B cell (primary cell): ENCODE data around the gene PAF1. TPM values are rescaled to one million over a fixed set of nuclear protein-coding genes. Genes with fewer than 3 reads are reported as not detected.

Experiments used
- ATAC-seq: fragments of 200-7000 bp; cut with Tn5 transposase; one replicate; pipeline ENCODE4 v1.10.0; 2021; ENCODE audit warnings: low read depth, mild to moderate bottlenecking, moderate number of reproducible peaks, moderate library complexity
- CTCF ChIA-PET: fragments of 350-600 bp; sonication (Branson Sonifier 250); formaldehyde crosslinking; loops from one replicate; lab custom pipeline; 2021; ENCODE audit warnings: antibody characterized with exemption, inconsistent platforms; lab: Charles Lee
- POLR2A ChIA-PET: fragments of 350-600 bp; sonication (Branson Sonifier 250); formaldehyde crosslinking; loops from one replicate; lab custom pipeline; 2021; ENCODE audit warnings: antibody characterized with exemption; lab: Charles Lee
- DNase-seq: peaks from one replicate; pipeline ENCODE4 v3.0.0; 2013
- H2AFZ ChIP-seq: 2 replicates; pipeline ENCODE4 v1.6.1; 2012; ENCODE audit warnings: mild to moderate bottlenecking, low read depth, low read length; ENCODE audit not compliant: insufficient read depth, poor library complexity, severe bottlenecking
- H3K27ac ChIP-seq, 2 donors: 1 replicate in 1 of 2; 2 replicates in 1 of 2; pipeline ENCODE4 v1.5.1; 2012 to 2013; ENCODE audit warnings: low read length in 2 of 2, mild to moderate bottlenecking in 2 of 2, moderate library complexity in 1 of 2
- H3K27me3 ChIP-seq, 4 experiments: fragments of 200-600 bp in 1 of 4; sonication (generic) in 1 of 4; replicated peaks in 1 of 4; 1 replicate in 2 of 4; 2 replicates in 2 of 4; pipeline versions ENCODE4 v1.6.1 to v1.7.0; 2013 to 2016; ENCODE audit warnings: low read length in 3 of 4, mild to moderate bottlenecking in 2 of 4, mixed read lengths in 1 of 4, moderate library complexity in 1 of 4; ENCODE audit not compliant: insufficient read depth in 4 of 4, control insufficient read depth in 3 of 4; ENCODE audit errors: control extremely low read depth in 1 of 4
- H3K36me3 ChIP-seq, 2 experiments: replicated peaks in 1 of 2; 1 replicate in 1 of 2; 2 replicates in 1 of 2; pipeline versions ENCODE4 v1.6.1 to v1.7.1; 2013; ENCODE audit warnings: low read length in 1 of 2; ENCODE audit not compliant: insufficient read depth in 2 of 2, control insufficient read depth in 1 of 2; ENCODE audit errors: control extremely low read depth in 1 of 2, extremely low read depth in 1 of 2
- H3K4me1 ChIP-seq, 2 donors: fragments of 200-600 bp in 1 of 2; sonication (generic) in 1 of 2; 1 replicate in 1 of 2; 2 replicates in 1 of 2; pipeline versions ENCODE4 v1.5.1 to v1.6.1; 2013 to 2017; ENCODE audit warnings: low read length in 2 of 2; ENCODE audit not compliant: control insufficient read depth in 2 of 2, insufficient read depth in 2 of 2
- H3K4me2 ChIP-seq: replicated peaks from 2 replicates; pipeline ENCODE3; 2012; ENCODE audit warnings: mild to moderate bottlenecking, low read depth, low read length; ENCODE audit not compliant: poor library complexity, severe bottlenecking
- H3K4me3 ChIP-seq, 5 experiments: fragments of 200-600 bp in 1 of 5; sonication (generic) in 1 of 5; 1 replicate in 3 of 5; 2 replicates in 2 of 5; pipeline versions ENCODE4 v1.5.1 to v1.7.0; 2011 to 2016; ENCODE audit warnings: low read length in 4 of 5, mild to moderate bottlenecking in 4 of 5, low read depth in 2 of 5, control low read depth in 1 of 5, moderate library complexity in 1 of 5; ENCODE audit not compliant: insufficient read depth in 1 of 5; ENCODE audit errors: control extremely low read depth in 1 of 5, extremely low read depth in 1 of 5
- H3K79me2 ChIP-seq: fragments of 200-600 bp; sonication (generic); one replicate; pipeline ENCODE4 v1.6.0; 2016; ENCODE audit warnings: low read length; ENCODE audit not compliant: control insufficient read depth, insufficient read depth
- H3K9ac ChIP-seq: fragments of 200-600 bp; sonication (generic); 2 replicates; pipeline ENCODE4 v1.6.1; 2017; ENCODE audit warnings: mild to moderate bottlenecking, low read length, moderate library complexity
- H3K9me3 ChIP-seq, 3 donors: one replicate each; pipeline versions ENCODE4 v1.6.1 to v1.7.1; 2013; ENCODE audit warnings: low read length in 2 of 3; ENCODE audit not compliant: control insufficient read depth in 2 of 3, insufficient read depth in 1 of 3; ENCODE audit errors: control extremely low read depth in 1 of 3
- H4K20me1 ChIP-seq: 2 replicates; pipeline ENCODE4 v1.6.0; 2012; ENCODE audit warnings: mild to moderate bottlenecking, low read length; ENCODE audit not compliant: insufficient read depth, control insufficient read depth, poor library complexity, severe bottlenecking
- H3K27ac Mint-ChIP-seq: one replicate; pipeline ENCODE4 v1.8.0; 2021; ENCODE audit warnings: mixed read lengths
- H3K27me3 Mint-ChIP-seq: one replicate; pipeline ENCODE4 v1.8.0; 2021; ENCODE audit warnings: mixed read lengths
- H3K4me1 Mint-ChIP-seq: one replicate; pipeline ENCODE4 v1.8.0; 2021; ENCODE audit warnings: mixed read lengths
- H3K4me3 Mint-ChIP-seq: one replicate; pipeline ENCODE4 v1.8.0; 2021; ENCODE audit warnings: mixed read lengths
- H3K9me3 Mint-ChIP-seq: one replicate; pipeline ENCODE4 v1.8.0; 2022; ENCODE audit warnings: mixed read lengths; ENCODE audit not compliant: insufficient read depth
- CTCF ChIP-seq: fragments of 200-600 bp; IDR thresholded peaks from one replicate; pipeline ENCODE4 v1.8.0; 2022; ENCODE audit warnings: antibody characterized with exemption, mild to moderate bottlenecking
- EZH2 ChIP-seq: IDR thresholded peaks from 2 replicates; pipeline ENCODE4 v1.6.1; 2012; ENCODE audit warnings: borderline replicate concordance, low read depth, mild to moderate bottlenecking, moderate library complexity, low read length; ENCODE audit not compliant: insufficient read depth, poor library complexity, severe bottlenecking
- WGBS: methylation state at CpG from one replicate; pipeline ENCODE4 v1.1.5; 2013; ENCODE audit warnings: missing lambda C conversion rate; ENCODE audit not compliant: insufficient coverage; 5-methylcytosine and 5-hydroxymethylcytosine counted together
- intact Hi-C: fragments of 100-400 bp; cut with micrococcal nuclease; formaldehyde crosslinking; loops from one replicate; pipeline ENCODE4 v1.10.0; 2022
- polyA plus RNA-seq: library from polyadenylated mRNA; depleted of rRNA; stranded (reverse); fragments of >200 nt; gene quantifications from 2 replicates; pipeline ENCODE4 v1.2.3, GENCODE V29; 2012
- total RNA-seq, 2 donors: library from RNA; stranded (reverse); fragments of 120-200 nt in 1 of 2; gene quantifications; 1 replicate in 1 of 2; 2 replicates in 1 of 2; pipeline versions ENCODE4 v1.2.3 to v1.2.4, GENCODE V29; 2013 to 2022

Gene PAF1
- total and polyA plus RNA-seq, 2 donors (not counting 1 experiment from before 2014, with no cell fraction given) = 59.9 to 387 TPM

- peaks cover 0 to 2% (median 0%) of the 10 kb centered on the region in 3 donors for H3K9me3 ChIP-seq
- Mint-ChIP-seq H3K27me3 (no peaks in the 10 kb centered on the region), H3K4me1 (peaks cover 44% of the 10 kb centered on the region), H3K4me3 (peak overlapping the region; percentile 94), H3K27ac (peak overlapping the region; percentile 90), H3K9me3 (no peaks in the 10 kb centered on the region)
- H3K9ac ChIP-seq = peak overlapping the region; percentile 96
- peak overlapping the region in 3 of 5 experiments; percentile 90 to 93 (median 92) for H3K4me3 ChIP-seq
- WGBS = 84% methylated on average over 13 of the region's 18 CpGs
- H3K4me2 ChIP-seq = peak overlapping the region; percentile 100
- H3K27ac ChIP-seq = peak overlapping the region; percentile 42 to 96
- no peak for TF ChIP-seq EZH2
- no peak for TF ChIP-seq CTCF
- H2AFZ ChIP-seq = no peak overlapping the region
- peaks cover 0 to 18% of the 10 kb centered on the region in 2 experiments for H3K36me3 ChIP-seq
- DNase-seq = peak; percentile 51
- no peak for ATAC-seq
- peaks cover 5% of the 10 kb centered on the region for H4K20me1 ChIP-seq
- no peaks in the 10 kb centered on the region for H3K27me3 ChIP-seq
- intact Hi-C loops = loop anchor here (5.0 kb wide), 2 partner anchors 797 to 1363 kb away; partner anchors contain the start of genes EIF3K, MAP4K1, MIA and RAB4B
- H3K4me1 ChIP-seq = peaks cover 24 to 32% of the 10 kb centered on the region in 2 donors
- peaks cover 10% of the 10 kb centered on the region for H3K79me2 ChIP-seq
- ChIA-PET CTCF (interaction anchor here (0.6 to 3.2 kb wide), 7 partner anchors 10 to 119 kb away, joined by 3 to 11 read pairs (median 4); partner anchors contain the start of genes EID2B and RPS16), POLR2A (interaction anchor here (0.6 to 2.5 kb wide), 6 partner anchors 8 to 31 kb away, joined by 3 to 7 read pairs (median 3); partner anchors contain the start of genes RPS16, SUPT5H and ZFP36)
Observed at GRCh38 chr19:39413911-39414608, 23.2 kb upstream of the PAF1 start.
